Gastrocnemius medialis (tissue), 4 donors: ENCODE measurements around the gene FLVCR1.

ENCODE experiments used
- CTCF ChIP-seq, 5 experiments: fragments of 450-650 bp in 3 of 5; fragments of 200-600 bp in 2 of 5; sonication (generic) in 2 of 5; IDR thresholded peaks in 4 of 5; conservative IDR thresholded peaks in 1 of 5; 1 replicate in 4 of 5; 2 replicates in 1 of 5; pipeline ENCODE4 v1.5.1; 2016 to 2019; ENCODE audit warnings: antibody characterized with exemption in 5 of 5, mild to moderate bottlenecking in 3 of 5, moderate library complexity in 3 of 5
- POLR2A ChIP-seq, 2 donors: fragments of 450-650 bp; IDR thresholded peaks; one replicate each; pipeline ENCODE4 v1.6.1; 2017; ENCODE audit warnings: antibody characterized with exemption in 2 of 2, mild to moderate bottlenecking in 2 of 2, moderate library complexity in 2 of 2

GRCh38 chr1:212857992-212858460 is at the start of gene FLVCR1:
- TF ChIP-seq CTCF (IDR thresholded peaks at IDR 0.05 in 4 of 5, conservative IDR thresholded peaks at IDR 0.05 in 1 of 5) (no peak), POLR2A (IDR thresholded peaks at IDR 0.05) (peak; percentile 59 to 75)
